ENCODE results near the gene RGS12.

Gene RGS12

GRCh38 chr4:3253808-3254207, 39.0 kb upstream of the RGS12 start:
- no peak for DNase-seq

- DNase-seq, result no peak
These were observed 38.3 kb upstream of the RGS12 start for GRCh38 chr4:3254302-3255131.

DNA sequence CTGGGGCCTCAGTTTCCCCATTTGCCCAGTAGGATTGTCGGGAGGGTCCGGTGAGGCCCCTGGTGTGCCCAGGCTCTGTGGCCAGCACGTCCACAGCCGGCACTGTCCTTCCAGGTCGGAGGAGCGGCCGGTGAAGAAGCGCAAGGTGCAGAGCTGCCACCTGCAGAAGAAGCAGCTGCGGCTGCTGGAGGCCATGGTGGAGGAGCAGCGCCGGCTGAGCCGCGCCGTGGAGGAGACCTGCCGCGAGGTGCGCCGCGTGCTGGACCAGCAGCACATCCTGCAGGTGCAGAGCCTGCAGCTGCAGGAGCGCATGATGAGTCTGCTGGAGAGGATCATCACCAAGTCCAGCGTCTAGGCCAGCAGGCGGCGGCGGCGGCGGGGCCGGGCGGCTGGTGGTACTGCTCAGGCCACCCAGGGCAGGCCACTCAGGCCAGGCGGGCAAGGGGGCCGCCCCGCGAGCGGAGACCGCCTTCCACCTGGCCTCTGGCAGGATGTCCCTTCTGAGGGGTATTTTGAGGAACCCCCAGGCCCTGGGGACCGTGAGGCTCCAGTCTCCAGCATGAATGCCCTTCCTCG, 37.1 kb upstream of the RGS12 start:
- no peak for DNase-seq

- DNase-seq, result no peak
These were observed 36.4 kb upstream of the RGS12 start for GRCh38 chr4:3256230-3257102.

DNA sequence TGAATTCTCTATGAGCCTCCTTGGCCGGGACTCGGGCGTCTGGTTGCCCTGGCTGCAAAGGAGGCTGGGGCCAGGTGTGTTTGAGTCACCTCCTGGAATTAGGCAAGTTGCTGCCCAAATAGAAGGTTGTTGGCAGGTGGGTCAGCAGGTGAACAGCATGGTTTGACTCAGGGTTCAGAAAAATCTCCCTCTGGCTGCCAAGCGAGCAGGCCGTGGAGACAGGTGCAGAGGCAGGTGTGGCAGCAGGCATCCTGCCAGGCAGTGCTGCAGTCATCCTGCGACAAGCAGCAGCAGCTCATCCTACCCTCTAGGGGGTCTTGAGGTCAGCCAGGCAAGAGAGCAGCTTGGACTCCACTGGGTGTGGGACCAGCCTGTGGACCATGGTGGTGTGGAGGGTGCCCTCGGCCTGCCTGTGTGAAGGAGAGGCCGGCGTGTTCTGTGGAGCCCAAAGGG, 35.7 kb upstream of the RGS12 start:
- no peak for DNase-seq

- DNase-seq, result peak; percentile 23
These were observed 35.0 kb upstream of the RGS12 start for GRCh38 chr4:3257556-3258482.

DNA sequence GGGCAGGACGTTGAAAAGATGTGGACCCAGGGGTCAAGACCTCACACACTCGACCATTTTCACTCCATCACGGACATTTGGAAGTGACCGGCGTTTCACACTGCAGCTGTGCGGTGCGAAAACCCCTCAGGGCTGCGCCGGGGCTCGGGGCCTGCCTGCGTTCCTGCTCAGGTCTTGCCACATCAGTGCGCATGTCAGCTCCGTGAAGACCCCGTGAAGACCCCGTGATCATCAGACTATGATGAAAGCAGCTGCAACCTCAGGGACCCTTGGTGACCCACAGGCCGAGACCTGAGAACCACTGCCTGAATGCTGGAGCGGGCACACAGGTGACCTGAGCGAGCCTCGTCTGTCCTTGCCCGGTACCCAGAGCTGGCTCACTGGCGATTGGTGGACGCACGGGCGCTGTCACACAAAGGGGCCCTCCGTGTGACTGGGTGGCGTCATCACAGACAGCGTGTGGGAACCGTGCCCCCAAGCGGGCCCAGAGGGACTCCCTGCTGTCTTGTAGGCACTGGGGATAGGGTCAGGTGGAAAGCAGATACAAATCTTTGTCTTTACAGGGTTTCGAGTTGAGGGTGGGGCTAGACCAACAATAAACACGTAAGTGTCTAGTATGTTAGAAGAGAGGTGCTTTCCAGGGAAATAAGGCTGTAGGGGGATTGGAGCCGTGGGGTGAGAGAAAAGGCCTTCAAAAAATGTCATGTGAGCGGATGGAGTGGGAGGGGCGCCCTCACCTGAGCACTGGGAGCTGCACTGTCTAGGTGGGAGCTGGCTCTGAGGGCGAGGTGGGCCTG, 31.2 kb upstream of the RGS12 start:
- no peak for DNase-seq

DNA sequence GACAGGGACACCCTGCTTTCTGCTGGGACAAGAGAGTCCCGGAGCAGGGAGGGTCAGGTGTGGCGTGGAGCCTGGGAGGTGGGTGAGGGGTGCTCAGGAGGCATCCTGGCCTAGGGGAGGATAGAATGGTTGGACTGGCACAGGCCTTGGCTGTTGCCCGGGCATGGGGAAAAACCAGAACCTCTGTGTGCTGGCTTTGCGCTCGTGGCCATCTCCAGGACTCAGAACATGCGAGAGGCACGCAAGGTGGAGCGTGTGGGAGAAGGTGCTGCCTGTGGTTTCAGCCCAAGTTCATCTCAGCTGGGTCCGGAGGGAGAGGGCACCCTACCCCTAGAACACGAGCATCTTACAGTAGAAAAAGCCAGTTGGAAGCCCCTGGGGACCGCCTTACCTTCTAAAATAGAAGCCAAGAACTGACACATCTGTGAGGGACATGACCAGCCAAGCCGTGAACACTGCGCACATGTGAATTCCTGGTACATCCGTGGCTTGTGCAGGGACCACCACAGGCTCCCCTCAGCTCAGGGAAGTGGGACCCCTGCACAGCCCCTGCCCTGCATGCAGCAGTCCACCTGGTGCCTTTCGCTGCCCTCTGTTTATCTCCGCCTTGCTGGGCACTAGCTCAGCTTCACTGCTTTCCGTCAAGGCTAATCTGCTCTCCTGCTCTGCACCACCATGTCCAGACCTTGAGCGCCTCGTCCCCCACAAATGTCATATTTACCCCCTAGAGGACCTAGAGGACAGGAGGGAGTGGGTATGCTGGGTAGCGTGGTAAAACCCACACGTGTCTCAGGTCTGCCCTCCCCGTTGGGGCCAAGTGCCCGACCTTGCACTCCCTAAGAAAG, 30.4 kb upstream of the RGS12 start:
- no peak for DNase-seq

GRCh38 chr4:3263053-3263875, 29.6 kb upstream of the RGS12 start:
- no peak for DNase-seq

DNA sequence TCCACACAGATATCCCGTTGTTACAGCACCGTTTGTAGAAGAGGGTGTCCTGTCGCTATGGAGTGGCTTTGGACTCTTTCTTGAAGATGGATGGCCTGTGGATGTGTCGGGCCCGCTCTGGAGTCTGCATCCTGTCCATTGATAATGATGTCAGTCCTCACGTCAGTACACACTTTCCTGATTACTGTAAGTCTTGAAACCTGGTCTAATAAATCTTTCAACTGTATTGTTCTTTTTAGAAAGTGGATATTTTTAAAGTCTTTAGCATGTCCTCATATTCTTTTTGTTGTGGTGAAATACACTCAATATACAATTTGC, 29.0 kb upstream of the RGS12 start:
- DNase-seq, result no peak

DNA sequence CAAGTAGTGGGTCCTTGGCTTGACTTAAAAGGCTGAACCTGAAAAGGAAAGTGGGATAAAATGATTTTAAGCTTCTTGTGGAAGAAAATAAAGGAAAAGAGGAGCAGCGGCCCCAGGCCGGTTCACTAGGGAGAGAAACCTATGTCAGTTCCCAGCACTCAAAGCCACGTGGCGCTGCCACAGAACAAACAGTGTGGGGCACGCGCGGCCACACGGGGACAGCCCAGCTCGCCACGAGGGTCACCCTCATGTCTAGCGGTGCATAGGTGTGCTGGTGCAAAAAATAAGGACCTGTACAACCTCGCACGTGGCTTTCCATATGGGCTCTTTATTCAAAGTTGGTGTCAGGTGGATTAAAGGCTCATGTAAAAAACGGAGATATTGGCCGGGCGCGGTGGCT, 26.7 kb upstream of the RGS12 start:
- no peak for DNase-seq

- no peak for DNase-seq
These were observed 25.0 kb upstream of the RGS12 start for GRCh38 chr4:3267576-3268394.

DNA sequence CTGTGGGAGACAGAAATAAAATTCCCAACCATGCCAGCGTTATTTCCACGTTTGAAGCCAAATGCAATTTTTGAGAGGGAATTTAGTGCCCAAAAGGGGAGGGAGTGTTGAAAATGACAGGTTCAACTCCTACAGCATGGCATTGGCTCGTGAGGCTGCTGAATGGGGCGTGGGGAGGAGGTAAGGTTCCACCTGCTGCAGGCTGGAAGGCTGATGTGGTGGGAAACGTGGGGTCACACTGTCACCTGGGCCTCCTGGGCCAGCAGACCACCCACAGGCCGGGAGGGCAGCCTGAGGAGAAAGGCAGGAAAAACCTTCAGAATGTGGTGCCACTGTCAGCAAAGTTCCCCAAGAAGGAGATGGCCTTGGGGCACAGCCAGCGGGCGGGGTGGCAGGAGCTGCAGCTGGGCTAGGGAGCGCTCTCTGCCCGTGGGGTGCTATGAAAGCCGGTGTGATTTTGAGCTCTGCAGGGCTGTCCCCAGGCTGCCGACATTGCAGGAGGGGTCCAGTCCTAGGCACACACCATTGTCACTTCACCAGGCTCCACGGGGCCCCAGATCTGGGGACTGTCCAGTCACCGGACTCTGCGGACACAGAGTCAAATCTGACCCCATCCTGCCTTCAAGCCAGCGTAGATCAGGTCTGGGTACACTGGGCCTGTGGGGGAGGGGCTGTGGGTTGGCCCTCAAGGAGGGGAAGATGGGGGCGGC, 24.3 kb upstream of the RGS12 start:
- DNase-seq, result no peak

DNA sequence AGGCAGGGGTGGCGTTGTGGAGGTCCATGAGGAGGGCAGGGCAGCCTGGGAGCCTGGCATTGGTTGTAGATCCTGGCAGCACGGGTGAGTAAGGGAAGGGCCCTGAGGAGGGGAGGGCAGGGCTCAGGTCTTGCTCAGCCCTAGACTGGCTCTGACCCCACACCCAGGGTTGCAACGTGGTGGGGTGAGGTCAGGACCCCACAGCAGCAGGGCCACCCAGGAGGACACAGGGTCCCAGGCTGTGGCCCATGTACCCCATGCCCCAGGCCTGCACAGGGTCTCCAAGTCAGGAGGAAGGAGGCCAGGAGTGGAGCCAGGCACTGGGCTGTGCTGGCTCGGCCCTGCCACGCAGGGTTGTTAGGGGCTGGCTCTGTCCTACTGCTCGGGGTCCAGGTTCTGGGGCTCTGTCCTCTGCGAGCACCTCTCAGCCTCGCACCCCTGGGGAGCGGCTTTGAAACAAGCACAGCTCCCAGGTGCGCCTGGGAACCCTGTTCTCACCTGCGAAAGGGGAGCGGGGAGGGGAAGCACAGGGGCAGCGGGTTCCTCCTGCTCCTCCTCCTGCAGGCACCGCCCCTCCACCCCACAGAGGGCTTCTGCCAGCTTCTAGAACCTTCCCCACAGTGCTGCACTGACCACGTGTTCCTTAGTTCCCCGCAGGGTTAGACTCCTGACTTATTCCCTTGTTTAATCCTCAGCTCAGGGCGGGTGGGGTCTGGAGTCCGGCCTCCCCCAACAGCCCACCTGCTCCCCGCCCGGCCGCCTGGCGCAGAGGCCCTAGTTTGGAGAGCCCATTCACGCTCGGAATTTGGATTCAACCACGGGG, 23.5 kb upstream of the RGS12 start:
- DNase-seq, result no peak

DNA sequence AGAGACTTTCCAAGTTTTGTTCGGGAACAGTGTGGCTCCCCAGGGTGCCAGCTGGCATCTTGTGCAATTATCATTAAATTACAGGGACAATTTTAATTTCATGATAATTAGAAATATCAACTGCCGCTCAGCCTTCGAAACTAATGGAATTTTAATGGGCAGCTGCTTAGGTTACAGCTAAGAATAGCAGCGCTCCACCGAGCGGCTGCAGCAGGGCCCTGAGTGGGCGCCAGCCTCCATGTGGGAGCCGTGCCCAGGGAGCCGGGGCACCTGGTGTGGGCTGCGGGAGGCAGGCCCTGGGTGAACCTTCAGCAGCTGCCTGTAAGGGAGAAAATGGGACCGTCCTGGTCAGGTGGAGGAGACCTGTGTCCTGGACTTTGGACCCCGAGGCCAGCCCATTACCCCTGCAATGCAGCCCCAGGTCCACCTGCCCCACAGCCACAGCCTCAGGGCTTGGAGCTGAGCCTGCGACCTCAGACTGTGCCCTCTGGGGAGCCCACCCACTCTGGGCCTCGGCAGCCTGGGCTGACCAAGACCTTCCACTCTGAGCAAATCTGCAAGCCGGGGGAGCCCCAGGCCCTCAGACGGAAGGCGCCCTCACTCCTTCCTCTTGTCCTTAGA, 22.7 kb upstream of the RGS12 start:
- no peak for DNase-seq

DNA sequence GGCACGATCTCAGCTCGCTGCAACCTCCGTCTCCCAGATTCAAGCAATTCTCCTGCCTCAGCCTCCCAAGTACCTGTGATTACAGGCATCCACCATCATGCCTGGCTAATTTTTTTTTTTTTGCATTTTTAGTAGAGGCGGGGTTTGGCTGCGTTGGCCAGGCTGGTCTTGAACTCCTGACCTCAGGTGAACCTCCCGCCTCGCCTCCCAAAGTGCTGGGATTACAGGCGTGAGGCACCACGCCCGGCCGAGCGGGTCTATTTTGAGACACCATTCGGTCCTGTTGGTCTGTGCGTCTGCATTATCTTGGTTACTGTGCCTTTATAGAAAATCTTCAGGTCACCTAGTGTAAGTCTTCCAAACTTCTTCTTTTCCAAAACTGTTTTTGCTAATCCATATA, 21.7 kb upstream of the RGS12 start:
- no peak for DNase-seq

DNA sequence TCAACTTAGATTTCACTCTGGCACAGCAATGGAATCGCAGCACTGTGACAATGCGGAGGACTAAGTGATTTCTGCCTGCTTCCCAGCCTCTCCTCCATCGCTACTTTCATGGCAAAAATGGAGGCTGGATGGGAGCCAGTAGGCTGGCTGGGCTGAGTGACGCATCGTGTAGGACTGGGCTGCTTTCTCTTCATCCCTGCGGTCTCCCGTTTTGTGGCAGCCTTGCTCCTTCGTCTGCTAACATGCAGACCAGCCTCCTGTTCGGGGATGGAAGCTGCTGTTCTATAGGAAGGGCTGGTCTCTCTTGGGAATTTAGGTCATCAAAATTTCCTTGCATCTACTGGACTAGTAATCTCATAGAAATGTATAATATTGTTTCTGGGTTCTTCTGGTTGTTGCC, 15.8 kb upstream of the RGS12 start:
- peak; percentile 71 for DNase-seq
